ENCODE data around the gene COL24A1. TPM values are rescaled to one million over a fixed set of nuclear protein-coding genes. Genes with fewer than 3 reads are reported as not detected.

Gene COL24A1
- polyA plus RNA-seq, 1 donor (not counting 4 experiments of a cell fraction or from before 2014, with no cell fraction given) = not detected

DNA sequence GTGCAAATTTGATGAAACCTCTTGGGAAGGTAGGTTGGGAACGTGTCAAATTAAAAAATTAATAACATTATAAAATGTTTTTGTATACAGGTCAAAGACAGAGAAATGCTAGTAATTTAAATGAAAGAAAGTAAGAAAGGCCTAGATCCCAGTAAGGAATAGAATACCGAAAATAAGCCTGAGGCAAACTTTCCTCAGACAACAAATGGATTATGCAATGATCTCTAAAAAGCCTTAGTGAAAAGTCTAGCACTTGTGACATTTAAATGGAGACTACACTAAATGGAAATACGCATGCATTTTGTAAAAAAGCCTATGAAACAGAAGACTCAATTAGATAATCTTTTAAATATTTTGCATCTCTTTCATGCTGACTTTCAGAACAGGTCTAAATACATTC, 309.9 kb downstream of the COL24A1 start:
- dilution Hi-C loops (cut with MboI; ENCODE audit: extremely low pct_ligation_motif_present, low sequenced_read_pairs) = no loop called here

DNA sequence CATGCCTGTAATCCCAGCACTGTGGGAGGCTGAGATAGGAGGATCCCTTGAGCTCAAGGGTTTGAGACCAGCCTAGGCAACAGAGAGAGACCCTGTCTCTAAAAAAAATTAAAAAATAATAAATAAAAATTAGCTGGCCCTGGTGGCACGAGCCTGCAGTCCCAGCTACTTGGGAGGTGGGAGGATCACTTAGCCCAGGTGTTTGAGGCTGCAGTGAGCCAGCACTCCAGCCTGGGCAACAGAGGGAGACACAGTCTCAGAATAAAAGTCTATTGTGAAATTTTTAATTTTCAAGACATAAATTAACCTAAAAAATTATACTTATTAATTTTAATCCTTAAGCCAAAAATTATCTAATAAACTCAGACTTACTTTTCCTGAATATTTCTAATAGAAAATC, 317.1 kb downstream of the COL24A1 start:
- H3K36me3 ChIP-seq (ENCODE audit: control insufficient read depth in 2 of 2, extremely low read depth in 1 of 2, insufficient read depth in 2 of 2, low read length in 2 of 2) = no peaks in the 10 kb centered on the region
- H3K4me2 ChIP-seq (ENCODE audit: control insufficient read depth, extremely low read depth, insufficient read depth, low read depth, low read length) = no peak overlapping the region
- FAIRE-seq = no peak
- no peaks in the 10 kb centered on the region for H3K9me1 ChIP-seq (ENCODE audit: control insufficient read depth, extremely low read depth, insufficient read depth, low read length)
- no peak overlapping the region for H3K9ac ChIP-seq (ENCODE audit: control insufficient read depth, extremely low read depth, insufficient read depth, low read length)
- H3K27me3 ChIP-seq (ENCODE audit: control insufficient read depth, extremely low read depth, insufficient read depth, low read length) = peaks cover 4% of the 10 kb centered on the region
- H3K79me2 ChIP-seq (ENCODE audit: control insufficient read depth, insufficient read depth, low read length) = no peaks in the 10 kb centered on the region
- no peak overlapping the region for H3K4me3 ChIP-seq (ENCODE audit: control insufficient read depth in 2 of 3, extremely low read depth in 1 of 3, insufficient read depth in 2 of 3, low read depth in 1 of 3, low read length in 3 of 3)
- no peaks in the 10 kb centered on the region for H3K4me1 ChIP-seq (ENCODE audit: control insufficient read depth, extremely low read depth, insufficient read depth, low read length)
- no peak overlapping the region for H2AFZ ChIP-seq (ENCODE audit: control insufficient read depth, low read length)
- no peak for DNase-seq (ENCODE audit: low read depth, low spot score)
- H3K9me3 ChIP-seq (ENCODE audit: control insufficient read depth, low read depth, low read length) = no peaks in the 10 kb centered on the region
- dilution Hi-C loops (cut with MboI; ENCODE audit: extremely low pct_ligation_motif_present, low sequenced_read_pairs) = no loop called here
- no peaks in the 10 kb centered on the region for H4K20me1 ChIP-seq (ENCODE audit: control insufficient read depth, extremely low read depth, insufficient read depth, low read length)
- no peak for TF ChIP-seq EZH2 (IDR thresholded peaks at IDR 0.05; ENCODE audit: low read length)
- TF ChIP-seq, protein P1, sequence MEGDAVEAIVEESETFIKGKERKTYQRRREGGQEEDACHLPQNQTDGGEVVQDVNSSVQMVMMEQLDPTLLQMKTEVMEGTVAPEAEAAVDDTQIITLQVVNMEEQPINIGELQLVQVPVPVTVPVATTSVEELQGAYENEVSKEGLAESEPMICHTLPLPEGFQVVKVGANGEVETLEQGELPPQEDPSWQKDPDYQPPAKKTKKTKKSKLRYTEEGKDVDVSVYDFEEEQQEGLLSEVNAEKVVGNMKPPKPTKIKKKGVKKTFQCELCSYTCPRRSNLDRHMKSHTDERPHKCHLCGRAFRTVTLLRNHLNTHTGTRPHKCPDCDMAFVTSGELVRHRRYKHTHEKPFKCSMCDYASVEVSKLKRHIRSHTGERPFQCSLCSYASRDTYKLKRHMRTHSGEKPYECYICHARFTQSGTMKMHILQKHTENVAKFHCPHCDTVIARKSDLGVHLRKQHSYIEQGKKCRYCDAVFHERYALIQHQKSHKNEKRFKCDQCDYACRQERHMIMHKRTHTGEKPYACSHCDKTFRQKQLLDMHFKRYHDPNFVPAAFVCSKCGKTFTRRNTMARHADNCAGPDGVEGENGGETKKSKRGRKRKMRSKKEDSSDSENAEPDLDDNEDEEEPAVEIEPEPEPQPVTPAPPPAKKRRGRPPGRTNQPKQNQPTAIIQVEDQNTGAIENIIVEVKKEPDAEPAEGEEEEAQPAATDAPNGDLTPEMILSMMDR (optimal IDR thresholded peaks at IDR 0.05 in 1 of 3, IDR thresholded peaks at IDR 0.05 in 1 of 3, conservative IDR thresholded peaks at IDR 0.05 in 1 of 3; ENCODE audit: extremely low read depth in 1 of 3, insufficient read depth in 2 of 3, low read length in 3 of 3) = peak in 1 of 3 experiments; percentile 9
- H3K27ac ChIP-seq (ENCODE audit: control insufficient read depth, insufficient read depth, low read length) = no peak overlapping the region

More for the DNA sequence above, 309.9 kb downstream of the COL24A1 start:
- Histone ChIP-seq H3K9me3 (ENCODE audit: control insufficient read depth, low read depth, low read length) (no peaks in the 10 kb centered on the region), H4K20me1 (ENCODE audit: control insufficient read depth, extremely low read depth, insufficient read depth, low read length) (no peaks in the 10 kb centered on the region), H3K9me1 (ENCODE audit: control insufficient read depth, extremely low read depth, insufficient read depth, low read length) (no peaks in the 10 kb centered on the region), H3K27ac (ENCODE audit: control insufficient read depth, insufficient read depth, low read length) (no peak overlapping the region), H2AFZ (ENCODE audit: control insufficient read depth, low read length) (no peak overlapping the region), H3K27me3 (ENCODE audit: control insufficient read depth, extremely low read depth, insufficient read depth, low read length) (no peaks in the 10 kb centered on the region), H3K79me2 (ENCODE audit: control insufficient read depth, insufficient read depth, low read length) (no peaks in the 10 kb centered on the region), H3K9ac (ENCODE audit: control insufficient read depth, extremely low read depth, insufficient read depth, low read length) (no peak overlapping the region), H3K4me1 (ENCODE audit: control insufficient read depth, extremely low read depth, insufficient read depth, low read length) (peaks cover 14% of the 10 kb centered on the region), H3K36me3 (ENCODE audit: control insufficient read depth in 2 of 2, extremely low read depth in 1 of 2, insufficient read depth in 2 of 2, low read length in 2 of 2) (no peaks in the 10 kb centered on the region), H3K4me2 (ENCODE audit: control insufficient read depth, extremely low read depth, insufficient read depth, low read depth, low read length) (no peak overlapping the region), H3K4me3 (ENCODE audit: control insufficient read depth in 2 of 3, extremely low read depth in 1 of 3, insufficient read depth in 2 of 3, low read depth in 1 of 3, low read length in 3 of 3) (no peak overlapping the region)
- no peak for TF ChIP-seq EZH2 (IDR thresholded peaks at IDR 0.05; ENCODE audit: low read length)
- TF ChIP-seq, protein P1 (optimal IDR thresholded peaks at IDR 0.05 in 1 of 3, IDR thresholded peaks at IDR 0.05 in 1 of 3, conservative IDR thresholded peaks at IDR 0.05 in 1 of 3; ENCODE audit: extremely low read depth in 1 of 3, insufficient read depth in 2 of 3, low read length in 3 of 3) = no peak
- DNase-seq (ENCODE audit: low read depth, low spot score) (no peak), FAIRE-seq (no peak)

Data from keratinocyte (primary cell).